H1 (cell line): Measurements from ENCODE around the gene TPP1. TPM values are rescaled to one million over a fixed set of nuclear protein-coding genes. Genes with fewer than 3 reads are reported as not detected.

Experiments
- CBX5 ChIP-seq: fragments of 300-800, 300-1000 bp; sonication (generic); IDR thresholded peaks from 2 replicates; pipeline ENCODE4 v1.7.1; 2016; ENCODE audit warnings: antibody characterized with exemption, low read length, low read depth
- GABPA ChIP-seq: IDR thresholded peaks from 2 replicates; pipeline ENCODE4 v1.6.1; 2011; ENCODE audit warnings: mild to moderate bottlenecking, low read length, moderate library complexity, borderline replicate concordance; ENCODE audit not compliant: insufficient read depth
- KDM4A ChIP-seq: IDR thresholded peaks from one replicate; pipeline ENCODE4 v1.7.1; 2012; ENCODE audit warnings: low read depth, mild to moderate bottlenecking, moderate library complexity, low read length, inconsistent platforms; ENCODE audit not compliant: severe bottlenecking
- PHF8 ChIP-seq: fragments of 200-600 bp; sonication (generic); conservative IDR thresholded peaks from 2 replicates; pipeline ENCODE4 v1.7.1; 2012; ENCODE audit warnings: low read depth, mild to moderate bottlenecking, inconsistent platforms, low read length, moderate library complexity
- polyA plus RNA-seq, 7 experiments: library from polyadenylated mRNA; depleted of rRNA in 3 of 7; stranded (reverse) in 5 of 7; unstranded in 2 of 7; fragments of >200 nt in 5 of 7; fragments of 200-250 nt in 2 of 7; gene quantifications; 1 replicate in 5 of 7; 2 replicates in 1 of 7; 4 replicates in 1 of 7; pipeline versions ENCODE4 v1.2.1 to v1.2.3, GENCODE V29; 2011 to 2013; ENCODE audit warnings: missing spikeins in 2 of 7, mixed read lengths in 2 of 7
- total RNA-seq: library from RNA; stranded (reverse); fragmentation: NEBNext Ultra II Directional; extraction: Animal tissue kit (Norgen Biotek cat#: 25700); gene quantifications from 2 replicates; pipeline ENCODE4 v1.2.1, GENCODE V29; 2021

The TPP1 gene
- total and polyA plus RNA-seq, 2 of the 8 experiments (the other 6 are each of a cell fraction or from before 2014, with no cell fraction given), result 36.1 to 77.5 TPM

DNA sequence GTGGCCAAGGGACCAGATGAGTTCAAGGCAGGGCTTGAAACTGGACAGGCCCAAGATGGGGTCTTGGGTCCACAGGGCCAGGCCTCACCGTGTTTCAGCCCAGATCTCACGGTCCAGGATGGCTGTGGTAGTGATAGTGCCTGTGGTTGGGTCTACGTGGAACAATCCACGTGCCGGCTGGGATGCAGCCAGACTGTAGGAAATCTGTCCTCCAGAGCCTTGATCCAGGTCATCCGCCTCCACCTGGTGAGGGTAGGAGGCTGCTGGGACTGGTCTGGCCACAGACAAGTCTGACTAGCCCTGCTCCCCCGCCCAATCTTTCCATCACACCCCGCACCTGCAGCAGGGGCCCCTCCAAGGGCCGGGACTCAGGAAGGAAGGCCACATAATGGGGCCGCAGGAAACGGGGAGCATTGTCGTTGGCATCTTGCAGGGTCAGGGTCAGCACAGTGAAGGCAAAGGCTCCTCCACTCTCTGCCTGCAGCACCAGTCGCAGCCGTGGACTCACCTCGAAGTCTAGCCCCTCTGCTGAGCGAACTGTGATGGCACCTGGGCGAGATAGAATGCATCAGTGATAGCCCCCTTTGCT is 6.7 kb upstream of the TPP1 start (continued):
- no peak for TF ChIP-seq CBX5
- TF ChIP-seq KDM4A, result no peak
- TF ChIP-seq PHF8, result no peak
- TF ChIP-seq GABPA, result no peak
